Panc1 (cell line): ENCODE data around the gene SYPL2. TPM values are rescaled to one million over a fixed set of nuclear protein-coding genes. Genes with fewer than 3 reads are reported as not detected.

Experiments
- ATAC-seq: fragments of 200-7000 bp; cut with Tn5 transposase; 2 replicates; pipeline ENCODE4 v1.9.1; 2020; ENCODE audit warnings: mild to moderate bottlenecking, moderate library complexity
- BruUV-seq: library from RNA; stranded (reverse); fragments of 400-500 nt; replicated peaks from 2 replicates; lab custom pipeline; 2021; lab: Mats Ljungman, UMichigan
- CTCF ChIA-PET: fragments of 300-600 bp; sonication (Branson Sonifier 250); formaldehyde crosslinking; loops from one replicate; lab custom pipeline; 2022; ENCODE audit warnings: antibody characterized with exemption; lab: Charles Lee
- POLR2A ChIA-PET: fragments of 300-600 bp; sonication (Branson Sonifier 250); formaldehyde crosslinking; loops from one replicate; lab custom pipeline; 2022; ENCODE audit warnings: antibody characterized with exemption; lab: Charles Lee
- DNase-seq: peaks from one replicate; pipeline ENCODE4 v3.0.0-alpha.2; 2010; ENCODE audit warnings: low read depth, low spot score
- H3K27ac ChIP-seq: 2 replicates; pipeline ENCODE4 v1.5.1; 2011; ENCODE audit warnings: mild to moderate bottlenecking, low read length, inconsistent platforms
- H3K27me3 ChIP-seq: fragments of 200-500 bp; sonication (Bioruptor generic); 2 replicates; pipeline ENCODE4 v1.6.0; 2014; ENCODE audit warnings: low read length, inconsistent platforms; ENCODE audit not compliant: control insufficient read depth, insufficient read depth
- H3K36me3 ChIP-seq: fragments of 200-500 bp; sonication (Bioruptor generic); 2 replicates; pipeline ENCODE4 v1.5.1; 2014; ENCODE audit warnings: inconsistent platforms, mild to moderate bottlenecking, low read length, moderate library complexity; ENCODE audit not compliant: control insufficient read depth, insufficient read depth
- H3K4me1 ChIP-seq: 2 replicates; pipeline ENCODE4 v1.5.1; 2011; ENCODE audit warnings: inconsistent platforms, mild to moderate bottlenecking, low read length, moderate library complexity; ENCODE audit not compliant: control insufficient read depth, insufficient read depth
- H3K4me3 ChIP-seq, 2 experiments: 2 replicates each; pipeline ENCODE4 v1.5.1; 2011 to 2012; ENCODE audit warnings: low read depth in 2 of 2, low read length in 2 of 2, mild to moderate bottlenecking in 2 of 2, inconsistent platforms in 1 of 2, moderate library complexity in 1 of 2
- H3K9me3 ChIP-seq: fragments of 200-500 bp; sonication (Bioruptor generic); 2 replicates; pipeline ENCODE4 v1.5.1; 2014; ENCODE audit warnings: low read depth, mild to moderate bottlenecking, inconsistent platforms, low read length, moderate library complexity; ENCODE audit not compliant: control insufficient read depth, insufficient read depth
- CTCF ChIP-seq: fragments of 450-650 bp; IDR thresholded peaks from 2 replicates; pipeline ENCODE4 v1.5.1; 2017; ENCODE audit warnings: mild to moderate bottlenecking
- POLR2AphosphoS5 ChIP-seq: IDR thresholded peaks from 2 replicates; pipeline ENCODE4 v1.6.1; 2012; ENCODE audit warnings: mild to moderate bottlenecking, low read depth, low read length, moderate library complexity
- REST ChIP-seq, 2 experiments: IDR thresholded peaks; 2 replicates each; pipeline ENCODE4 v1.6.1; 2011 to 2012; ENCODE audit warnings: low read depth in 2 of 2, control low read depth in 1 of 2, low read length in 1 of 2, mild to moderate bottlenecking in 1 of 2, moderate library complexity in 1 of 2; ENCODE audit not compliant: insufficient read depth in 1 of 2
- SIN3A ChIP-seq: IDR thresholded peaks from 2 replicates; pipeline ENCODE4 v1.6.1; 2012; ENCODE audit warnings: low read depth, mild to moderate bottlenecking, low read length, moderate library complexity, borderline replicate concordance; ENCODE audit not compliant: insufficient read depth
- TCF7L2 ChIP-seq: IDR thresholded peaks from 2 replicates; pipeline ENCODE4 v1.6.1; 2011; ENCODE audit warnings: mild to moderate bottlenecking, low read depth, low read length, inconsistent platforms
- in situ Hi-C: cut with HindIII; loops from 2 replicates; pipeline ENCODE4 v1.10.0; 2016; ENCODE audit warnings: low sequenced_read_pairs, low pct_unique_long_range_greater_than_20kb
- intact Hi-C: fragments of 100-400 bp; cut with micrococcal nuclease; formaldehyde crosslinking; loops from one replicate; pipeline ENCODE4 v1.10.0; 2022; ENCODE audit not compliant: unreplicated experiment
- total RNA-seq: library from RNA; stranded (reverse); gene quantifications from one replicate; pipeline ENCODE4 v1.2.1, GENCODE V29; 2021; ENCODE audit not compliant: unreplicated experiment

Gene SYPL2
- total RNA-seq, 1 experiment from 2014 or later, result 0.74 TPM

GRCh38 chr1:109478806-109479205, 12.5 kb downstream of the SYPL2 start:
- no peak overlapping the region for H3K27ac ChIP-seq
- BruUV-seq, result no TSS peak
- ChIA-PET POLR2A (no interaction called here), CTCF (no interaction called here)
- H3K4me3 ChIP-seq, result no peak overlapping the region
- ATAC-seq, result no peak
- H3K27me3 ChIP-seq, result no peaks in the 10 kb centered on the region
- no peaks in the 10 kb centered on the region for H3K4me1 ChIP-seq
- in situ Hi-C loops, result no loop called here
- no peak for DNase-seq
- no peaks in the 10 kb centered on the region for H3K9me3 ChIP-seq
- H3K36me3 ChIP-seq, result no peaks in the 10 kb centered on the region
- TF ChIP-seq TCF7L2 (no peak), POLR2AphosphoS5 (no peak), SIN3A (no peak), REST (IDR thresholded peaks at IDR 0.05; ENCODE audit: insufficient read depth in 1 of 2, low read depth in 2 of 2, low read length in 1 of 2) (peak; percentile 83 to 90)
- intact Hi-C loops, result no loop called here

GRCh38 chr1:109479311-109479710, 13.0 kb downstream of the SYPL2 start:
- Histone ChIP-seq H3K4me1 (no peaks in the 10 kb centered on the region), H3K36me3 (no peaks in the 10 kb centered on the region), H3K27ac (no peak overlapping the region), H3K27me3 (no peaks in the 10 kb centered on the region), H3K4me3 (no peak overlapping the region), H3K9me3 (no peaks in the 10 kb centered on the region)
- intact Hi-C loops (no loop called here), in situ Hi-C loops (no loop called here)
- no TSS peak for BruUV-seq
- TF ChIP-seq REST (IDR thresholded peaks at IDR 0.05; ENCODE audit: insufficient read depth in 1 of 2, low read depth in 2 of 2, low read length in 1 of 2) (no peak), POLR2AphosphoS5 (no peak), TCF7L2 (no peak), SIN3A (no peak), CTCF (no peak)
- ATAC-seq (no peak), DNase-seq (no peak)
- CTCF ChIA-PET, result no interaction called here
- POLR2A ChIA-PET, result no interaction called here
